IPS DF 19.7 (cell line): ENCODE measurements around the gene YAF2.

Source experiments
- DNase-seq: peaks from one replicate; pipeline ENCODE4 v3.0.0-alpha.2; 2013; ENCODE audit warnings: low read depth, low spot score

YAF2 gene

GRCh38 chr12:42238240-42239140 lies at the start of gene YAF2:
YAF2 (minus strand) TSS chr12:42238248; CDS start chr12:42238180, 68 bp downstream.
- DNase-seq: no peak

- no peak for DNase-seq
Measured at GRCh38 chr12:42286741-42287140, 48.7 kb upstream of the YAF2 start.

GRCh38 chr12:42285431-42285830 lies 47.4 kb upstream of the YAF2 start:
- DNase-seq: no peak

GRCh38 chr12:42284876-42285275 lies 46.8 kb upstream of the YAF2 start:
- no peak for DNase-seq

GRCh38 chr12:42284157-42284556 lies 46.1 kb upstream of the YAF2 start:
- DNase-seq: no peak

GRCh38 chr12:42283739-42284138 lies 45.7 kb upstream of the YAF2 start:
- no peak for DNase-seq

GRCh38 chr12:42282294-42282693 lies 44.2 kb upstream of the YAF2 start:
- DNase-seq: no peak

- no peak for DNase-seq
Measured at GRCh38 chr12:42281844-42282243, 43.8 kb upstream of the YAF2 start.

GRCh38 chr12:42281278-42281677 lies 43.2 kb upstream of the YAF2 start:
- DNase-seq: no peak

GRCh38 chr12:42278128-42278510 lies 40.1 kb upstream of the YAF2 start:
- DNase-seq: no peak

GRCh38 chr12:42277396-42278127 lies 39.5 kb upstream of the YAF2 start:
- no peak for DNase-seq

- no peak for DNase-seq
Measured at GRCh38 chr12:42275499-42275898, 37.5 kb upstream of the YAF2 start.

- no peak for DNase-seq
Measured at GRCh38 chr12:42273706-42274105, 35.7 kb upstream of the YAF2 start.

GRCh38 chr12:42270596-42270995 lies 32.5 kb upstream of the YAF2 start:
- DNase-seq: no peak

GRCh38 chr12:42267413-42268190 lies 29.6 kb upstream of the YAF2 start:
- DNase-seq: no peak

- DNase-seq: no peak
Measured at GRCh38 chr12:42266579-42267230, 28.7 kb upstream of the YAF2 start.

GRCh38 chr12:42262271-42262670 lies 24.2 kb upstream of the YAF2 start:
- no peak for DNase-seq

GRCh38 chr12:42261708-42262107 lies 23.7 kb upstream of the YAF2 start:
- DNase-seq: no peak

GRCh38 chr12:42260518-42260917 lies 22.5 kb upstream of the YAF2 start:
- DNase-seq: no peak

- no peak for DNase-seq
Measured at GRCh38 chr12:42259699-42260098, 21.7 kb upstream of the YAF2 start.

GRCh38 chr12:42255866-42256261 lies 17.8 kb upstream of the YAF2 start:
- DNase-seq: no peak
